GM10266 (cell line): ENCODE data around the gene ZXDC.

ENCODE experiments used
- DNase-seq: peaks from one replicate; pipeline ENCODE4 v3.0.0; 2012; ENCODE audit errors: extremely low spot score
- CTCF ChIP-seq: IDR thresholded peaks from 2 replicates; pipeline ENCODE4 v1.5.1; 2012; ENCODE audit warnings: mild to moderate bottlenecking, low read depth; ENCODE audit not compliant: control insufficient read depth, insufficient read depth; ENCODE audit errors: missing control alignments

ZXDC gene

GRCh38 chr3:126439346-126439967 is 36.2 kb downstream of the ZXDC start:
- DNase-seq = no peak
- no peak for TF ChIP-seq CTCF

- DNase-seq = no peak
- TF ChIP-seq CTCF = no peak
These were observed 36.9 kb downstream of the ZXDC start for GRCh38 chr3:126438746-126439145.

GRCh38 chr3:126438186-126438585 is 37.5 kb downstream of the ZXDC start:
- no peak for DNase-seq
- TF ChIP-seq CTCF = no peak

- no peak for DNase-seq
- no peak for TF ChIP-seq CTCF
These were observed 38.6 kb downstream of the ZXDC start for GRCh38 chr3:126436826-126437717.

- DNase-seq = no peak
These were observed 40.0 kb downstream of the ZXDC start for GRCh38 chr3:126435456-126436315.

GRCh38 chr3:126434931-126435411 is 40.7 kb downstream of the ZXDC start:
- no peak for DNase-seq
- TF ChIP-seq CTCF = no peak

More at GRCh38 chr3:126435456-126436315, 40.0 kb downstream of the ZXDC start:
- no peak for TF ChIP-seq CTCF
